H7 (cell line): ENCODE measurements around the gene CBL. TPM values are rescaled to one million over a fixed set of nuclear protein-coding genes. Genes with fewer than 3 reads are reported as not detected.
"Not testable (repeated sequence)": the region's sequence is repeated elsewhere in the genome, so short reads cannot be mapped to it uniquely, and the experiment has no call there.

Source experiments
- DNase-seq: peaks from one replicate; pipeline ENCODE4 v3.0.0; 2012
- H3K27me3 ChIP-seq: 2 replicates; pipeline ENCODE4 v1.6.0; 2011; ENCODE audit warnings: mild to moderate bottlenecking, low read length; ENCODE audit not compliant: control insufficient read depth, insufficient read depth
- H3K36me3 ChIP-seq: replicated peaks from 2 replicates; pipeline ENCODE4 v1.5.1; 2011; ENCODE audit warnings: low read length; ENCODE audit not compliant: control insufficient read depth, insufficient read depth
- H3K4me3 ChIP-seq: 2 replicates; pipeline ENCODE4 v1.5.1; 2011; ENCODE audit warnings: low read depth, mild to moderate bottlenecking, control low read depth, low read length, moderate library complexity; ENCODE audit not compliant: insufficient read depth
- total RNA-seq: library from RNA; depleted of rRNA; stranded (reverse); fragments of >200 nt; shearing (Covaris generic); gene quantifications from 2 replicates; pipeline ENCODE4 v1.2.3, GENCODE V29; 2014

The CBL gene
- total RNA-seq, 1 experiment from 2014 or later, result 16.1 TPM

DNA sequence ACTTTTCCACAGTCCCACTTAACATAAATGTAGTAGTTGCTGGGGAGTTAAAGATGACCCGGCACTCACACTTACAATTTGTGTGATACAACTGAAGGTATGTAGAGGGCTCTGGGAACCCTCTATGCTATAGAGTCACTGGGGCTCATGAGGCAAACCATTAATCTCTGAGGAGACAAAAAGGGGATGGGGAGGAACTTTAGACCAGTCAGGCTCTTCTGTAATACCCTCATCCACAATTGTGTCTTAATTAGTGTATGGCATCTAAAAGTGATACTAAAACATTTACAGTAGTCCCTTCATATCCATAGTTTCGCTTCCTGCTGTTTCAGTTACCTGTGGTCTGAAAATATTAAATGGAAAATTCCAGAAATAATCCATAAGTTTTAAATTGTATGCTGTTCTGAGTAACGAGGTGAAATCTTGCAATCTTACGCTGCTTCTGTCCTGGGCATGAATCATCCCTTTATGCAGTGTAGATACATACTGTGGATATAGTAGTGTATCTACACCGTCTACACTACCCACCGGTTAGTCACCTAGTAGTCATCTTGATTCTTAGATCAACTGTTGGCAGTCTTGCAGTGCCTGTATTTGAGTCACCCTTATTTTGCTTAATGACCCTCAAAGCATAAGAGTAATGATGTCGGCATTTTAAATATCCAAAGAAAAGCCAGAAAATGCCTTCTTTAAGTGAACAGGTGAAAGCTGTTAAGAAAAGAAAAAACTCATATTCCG lies 12.2 kb downstream of the CBL start:
- H3K4me3 ChIP-seq, result no peak overlapping the region
- DNase-seq, result no peak

DNA sequence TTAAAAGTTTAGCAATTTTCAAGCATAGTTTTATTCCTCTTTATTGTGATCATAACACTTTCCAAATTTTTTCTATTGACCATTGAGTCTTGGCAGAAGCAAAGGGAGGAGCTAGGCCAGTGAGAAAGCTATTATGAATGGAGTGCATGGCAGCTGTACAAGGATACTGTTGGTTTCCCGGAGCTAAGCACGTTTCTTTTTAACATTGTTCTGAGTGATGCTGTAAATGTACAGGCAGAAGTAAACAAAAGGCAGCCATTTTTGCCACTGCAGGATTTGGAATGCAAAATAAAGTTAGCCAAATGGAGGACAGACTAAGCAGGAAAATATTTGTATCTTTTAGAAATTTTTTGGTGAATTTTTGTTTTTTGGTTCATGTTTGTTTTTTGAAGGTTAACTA lies 16.2 kb downstream of the CBL start:
- no peaks in the 10 kb centered on the region for H3K27me3 ChIP-seq
- H3K4me3 ChIP-seq, result no peak overlapping the region
- no peaks in the 10 kb centered on the region for H3K36me3 ChIP-seq
- DNase-seq, result no peak

More for the DNA sequence above, 12.2 kb downstream of the CBL start:
- H3K36me3 ChIP-seq, result no peaks in the 10 kb centered on the region
- H3K27me3 ChIP-seq, result no peaks in the 10 kb centered on the region

DNA sequence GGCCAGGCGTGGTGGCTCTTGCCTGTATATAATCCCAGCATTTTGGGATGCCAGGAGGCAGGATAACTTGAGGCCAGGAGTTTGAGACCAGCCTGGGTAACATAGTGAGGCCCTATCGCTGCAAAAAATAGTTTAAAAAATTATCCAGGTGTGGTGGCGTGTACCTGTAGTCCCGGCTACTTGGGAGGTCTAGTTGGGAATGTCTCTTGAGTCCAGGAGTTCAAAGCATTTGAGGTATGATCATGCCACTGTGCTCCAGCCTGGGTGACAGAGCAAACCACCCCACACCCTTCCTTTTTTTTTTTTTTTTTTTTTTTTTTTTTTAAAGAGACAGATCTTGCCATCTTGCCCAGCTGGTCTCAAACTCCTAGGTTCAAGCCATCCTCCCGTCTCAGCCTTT lies 16.8 kb downstream of the CBL start:
- DNase-seq, result no peak
- H3K36me3 ChIP-seq, result no peaks in the 10 kb centered on the region
- no peaks in the 10 kb centered on the region for H3K27me3 ChIP-seq
- H3K4me3 ChIP-seq, result no peak overlapping the region

DNA sequence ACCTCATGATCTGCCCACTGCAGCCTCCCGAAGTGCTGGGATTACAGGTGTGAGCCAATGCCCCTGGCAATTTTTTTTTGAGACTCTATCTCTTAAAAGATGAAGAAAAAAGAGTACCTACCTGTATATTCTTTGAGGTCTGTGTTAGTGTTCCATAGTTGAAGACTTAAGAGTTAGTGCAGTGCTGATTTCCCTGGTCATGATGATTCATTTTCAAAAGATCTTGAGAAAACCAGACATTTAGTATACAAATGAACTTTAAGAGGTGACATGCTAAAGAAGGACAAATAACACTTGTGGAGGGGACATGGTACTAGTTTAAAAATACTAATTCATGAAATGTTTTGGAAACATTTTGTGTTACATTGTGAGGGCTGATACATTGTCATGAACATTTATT lies 17.7 kb downstream of the CBL start:
- Histone ChIP-seq H3K36me3 (no peaks in the 10 kb centered on the region), H3K4me3 (no peak overlapping the region), H3K27me3 (no peaks in the 10 kb centered on the region)
- DNase-seq, result no peak

DNA sequence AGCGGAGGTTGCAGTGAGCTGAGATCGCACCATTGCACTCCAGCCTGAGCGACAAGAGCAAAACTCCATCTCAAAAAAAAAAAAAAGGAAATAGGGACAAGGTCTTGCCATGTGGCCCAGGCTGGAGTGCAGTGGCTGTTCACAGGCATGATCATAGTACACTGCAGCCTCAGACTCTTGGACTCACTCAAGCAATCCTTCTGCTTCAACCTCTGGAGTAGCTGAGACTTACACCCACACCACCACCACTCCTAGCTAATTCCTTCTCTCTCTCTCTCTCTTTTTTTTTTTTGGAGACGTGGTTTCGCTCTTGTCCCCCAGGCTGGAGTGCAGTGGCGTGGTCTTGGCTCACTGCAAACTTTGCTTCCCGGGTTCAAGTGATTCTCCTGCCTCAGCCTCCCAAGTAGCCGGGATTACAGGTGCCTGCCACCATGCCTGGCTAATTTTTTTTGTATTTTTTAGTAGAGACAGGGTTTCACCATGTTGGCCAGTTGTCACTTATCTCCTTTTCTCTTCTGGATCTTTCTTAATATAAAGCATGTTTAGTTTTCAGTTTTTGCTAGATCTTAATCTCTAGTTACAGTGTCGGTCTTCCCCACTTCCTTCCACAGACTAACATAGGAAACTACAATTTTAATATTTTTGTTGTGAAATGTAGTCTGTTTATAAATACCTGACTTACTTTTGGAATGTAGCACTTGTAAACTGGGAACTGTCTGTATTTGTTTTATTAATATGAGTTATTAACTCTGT lies 22.6 kb downstream of the CBL start:
- not testable (repeated sequence) for H3K36me3 ChIP-seq, H3K27me3 ChIP-seq, DNase-seq, H3K4me3 ChIP-seq

DNA sequence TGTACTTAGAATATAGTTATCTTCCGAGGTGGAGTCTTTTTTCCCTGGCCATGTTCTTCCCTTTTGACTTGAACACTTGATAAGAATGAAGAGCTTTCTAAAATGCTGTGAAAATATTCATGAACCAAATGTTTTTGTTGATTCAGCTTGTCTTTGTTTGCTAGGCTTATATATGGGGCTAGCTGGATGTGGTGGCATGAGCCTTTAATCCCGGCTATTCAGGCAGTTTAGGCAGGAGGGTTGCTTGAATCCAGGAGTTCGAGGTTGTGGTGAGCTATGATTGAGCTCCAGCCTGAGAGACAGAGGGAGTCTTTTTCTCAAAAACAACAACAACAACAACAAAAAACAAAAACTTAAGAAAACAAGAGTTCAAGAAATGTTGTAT lies 23.1 kb downstream of the CBL start:
- H3K36me3 ChIP-seq, result peaks cover 3% of the 10 kb centered on the region; the same call in 1 of the 2 replicates
- DNase-seq, result no peak
- H3K4me3 ChIP-seq, result no peak overlapping the region
- no peaks in the 10 kb centered on the region for H3K27me3 ChIP-seq

DNA sequence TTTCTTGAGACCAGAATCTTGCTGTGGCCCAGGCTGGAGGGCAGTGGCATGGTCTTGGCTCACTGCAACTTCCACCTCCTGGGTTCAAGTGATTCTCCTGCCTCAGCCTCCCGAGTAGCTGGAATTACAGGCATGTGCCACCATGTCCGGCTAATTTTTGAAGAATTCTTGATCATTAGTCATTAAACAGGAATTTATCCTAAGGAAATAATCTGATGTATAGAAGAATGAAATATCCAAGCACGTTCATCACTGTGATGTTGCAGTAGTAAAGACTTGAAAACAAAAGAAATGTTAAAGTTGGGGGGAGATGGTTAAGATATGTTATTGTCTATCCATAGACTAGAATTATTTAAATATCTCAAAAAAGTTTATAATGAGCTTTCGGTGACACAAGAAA lies 23.6 kb downstream of the CBL start:
- no peak for DNase-seq
- peaks cover 3% of the 10 kb centered on the region; the same call in 1 of the 2 replicates for H3K36me3 ChIP-seq
- no peak overlapping the region for H3K4me3 ChIP-seq
- no peaks in the 10 kb centered on the region for H3K27me3 ChIP-seq

DNA sequence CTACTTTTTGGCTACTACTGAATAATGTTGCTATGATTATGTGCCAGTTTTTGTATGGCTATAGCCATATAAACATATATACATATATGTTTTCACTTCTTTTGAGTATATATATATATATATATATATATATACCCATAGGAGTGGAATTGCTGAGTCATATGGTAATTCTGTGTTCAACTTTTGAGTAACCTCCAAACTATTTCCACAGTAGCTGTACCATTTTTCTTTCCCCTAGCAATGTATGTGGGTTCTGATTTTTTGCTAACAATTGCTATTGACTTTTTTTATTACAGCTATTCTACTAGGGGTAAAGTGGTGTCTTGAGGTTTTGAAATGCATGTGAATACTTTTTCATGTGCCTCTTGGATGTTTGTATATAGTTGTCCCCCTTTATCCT lies 30.4 kb downstream of the CBL start:
- DNase-seq, result no peak
- Histone ChIP-seq H3K36me3 (peaks cover 3% of the 10 kb centered on the region; the same call in 1 of the 2 replicates), H3K27me3 (no peaks in the 10 kb centered on the region), H3K4me3 (no peak overlapping the region)

DNA sequence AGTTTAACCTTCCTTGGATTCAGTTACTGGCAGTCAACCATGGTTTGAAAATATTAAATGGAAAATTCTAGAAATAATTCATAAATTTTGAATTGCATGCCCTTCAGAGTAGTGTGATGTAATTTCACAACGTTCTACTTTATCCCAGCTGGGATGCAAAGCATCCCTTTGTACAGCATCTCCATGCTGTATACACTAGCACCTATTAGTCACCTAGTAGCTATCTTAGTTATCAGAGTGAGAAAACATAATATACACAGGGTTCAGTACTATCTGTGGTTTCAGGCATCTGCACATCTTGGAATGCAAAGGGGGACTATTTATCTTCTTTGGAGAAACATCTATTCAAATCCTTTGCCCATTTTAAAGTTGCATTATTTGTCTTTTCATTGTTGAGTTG lies 30.8 kb downstream of the CBL start:
- no peaks in the 10 kb centered on the region for H3K27me3 ChIP-seq
- no peak overlapping the region for H3K4me3 ChIP-seq
- peaks cover 3% of the 10 kb centered on the region; the same call in 1 of the 2 replicates for H3K36me3 ChIP-seq
- no peak for DNase-seq

DNA sequence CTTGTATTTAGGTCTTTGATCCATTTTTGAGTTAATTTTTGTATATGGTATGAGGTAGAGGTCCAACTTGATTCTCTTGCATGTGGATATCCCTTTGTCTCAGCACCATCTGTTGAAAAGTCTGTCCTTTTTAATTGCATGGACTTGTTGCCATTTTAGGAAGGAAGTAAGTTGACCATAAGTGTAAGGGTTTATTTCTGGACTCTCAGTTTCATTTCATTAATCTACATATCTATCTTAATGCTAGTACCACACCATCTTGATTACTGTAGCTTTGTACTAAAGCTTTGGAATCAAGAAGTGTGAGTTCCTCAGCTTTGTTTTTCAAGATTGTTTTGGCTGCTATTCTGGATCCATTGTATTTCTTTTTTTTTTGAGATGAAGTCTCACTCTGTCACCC lies 31.4 kb downstream of the CBL start:
- Histone ChIP-seq H3K36me3 (peaks cover 2% of the 10 kb centered on the region; the same call in 1 of the 2 replicates), H3K27me3 (no peaks in the 10 kb centered on the region), H3K4me3 (no peak overlapping the region)
- DNase-seq, result no peak

DNA sequence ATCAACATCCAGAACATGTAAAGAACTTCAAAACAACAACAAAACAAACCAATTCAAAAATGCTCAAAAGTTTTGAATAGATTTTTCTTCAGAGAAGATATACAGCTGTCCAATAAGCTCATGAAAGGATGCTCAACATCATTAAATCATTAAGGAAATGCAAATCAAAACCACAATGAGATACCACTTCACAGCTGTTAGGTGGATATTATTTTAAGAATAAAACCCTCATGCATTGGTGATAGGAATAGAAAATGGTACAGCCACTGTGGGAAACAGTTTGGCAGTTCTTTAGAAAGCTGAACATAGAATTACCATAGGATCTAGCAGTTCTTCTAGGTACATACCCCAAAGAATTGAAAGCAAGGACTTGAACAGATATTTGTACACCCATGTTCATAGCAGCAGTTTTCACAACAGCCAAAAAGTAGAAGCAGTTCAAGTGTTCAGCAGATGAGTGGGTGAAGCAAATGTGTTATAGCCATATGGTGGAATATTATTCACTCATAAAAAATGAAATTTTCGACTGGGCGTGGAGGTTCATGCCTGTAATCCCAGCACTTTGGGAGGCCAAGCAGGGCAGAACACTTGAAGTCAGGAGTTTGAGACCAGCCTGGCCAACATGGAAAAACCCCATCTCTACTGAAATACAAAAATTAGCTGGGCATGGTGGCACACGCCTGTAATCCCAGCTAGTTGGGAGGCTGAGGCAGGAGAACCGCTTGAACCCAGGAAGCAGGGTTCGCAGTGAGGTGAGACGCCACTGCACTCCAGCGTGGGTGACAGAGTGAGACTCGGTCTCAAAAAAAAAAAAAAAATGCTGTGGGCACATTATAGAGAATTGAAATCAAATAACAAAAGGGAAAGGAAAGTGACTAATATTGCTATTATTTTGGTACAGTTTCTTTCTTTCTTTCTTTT lies 42.9 kb downstream of the CBL start:
- Histone ChIP-seq H3K36me3 (no peaks in the 10 kb centered on the region; the same call in 1 of the 2 replicates), H3K4me3 (no peak overlapping the region)
- DNase-seq, result no peak

DNA sequence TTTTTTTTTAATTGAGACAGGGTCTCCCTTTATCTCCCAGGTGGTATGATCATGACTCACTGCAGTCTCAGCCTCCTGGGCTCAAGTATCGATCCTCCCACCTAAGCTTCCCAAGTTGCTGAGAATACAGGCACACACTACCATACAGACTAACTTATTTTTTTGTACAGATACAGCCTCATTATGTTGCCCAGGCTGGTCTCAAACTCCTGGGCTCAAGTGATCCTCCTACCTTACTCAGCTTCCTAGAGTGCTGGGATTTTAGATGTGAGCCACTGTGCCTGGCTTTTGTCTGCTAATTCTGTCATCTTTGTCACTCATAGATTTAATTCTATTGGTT lies 43.5 kb downstream of the CBL start:
- DNase-seq, result no peak
- no peaks in the 10 kb centered on the region for H3K27me3 ChIP-seq
- no peak overlapping the region for H3K4me3 ChIP-seq
- H3K36me3 ChIP-seq, result no peaks in the 10 kb centered on the region; the same call in 1 of the 2 replicates

More for the DNA sequence above, 42.9 kb downstream of the CBL start:
- no peaks in the 10 kb centered on the region for H3K27me3 ChIP-seq

DNA sequence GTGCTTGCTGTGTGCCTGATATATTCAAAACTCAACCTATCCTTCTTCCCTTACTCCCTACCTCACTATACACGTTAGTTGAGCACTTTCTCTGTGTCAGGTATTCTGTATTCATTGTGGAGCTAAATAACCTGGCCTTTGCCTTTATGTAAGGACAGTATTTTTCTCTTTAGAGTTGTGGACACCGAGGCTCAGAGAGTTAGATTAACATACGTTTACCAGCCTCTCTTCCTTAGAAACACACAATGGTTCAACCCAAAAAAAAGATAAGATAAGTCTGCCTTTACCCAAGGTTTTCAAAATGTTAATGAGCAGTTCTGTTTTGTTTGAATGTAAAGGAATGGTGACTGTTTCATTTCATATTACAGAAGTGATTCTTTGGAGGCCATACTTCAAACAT lies 45.0 kb downstream of the CBL start:
- no peak for DNase-seq
- H3K27me3 ChIP-seq, result no peaks in the 10 kb centered on the region
- H3K4me3 ChIP-seq, result no peak overlapping the region
- no peaks in the 10 kb centered on the region; the same call in 1 of the 2 replicates for H3K36me3 ChIP-seq

DNA sequence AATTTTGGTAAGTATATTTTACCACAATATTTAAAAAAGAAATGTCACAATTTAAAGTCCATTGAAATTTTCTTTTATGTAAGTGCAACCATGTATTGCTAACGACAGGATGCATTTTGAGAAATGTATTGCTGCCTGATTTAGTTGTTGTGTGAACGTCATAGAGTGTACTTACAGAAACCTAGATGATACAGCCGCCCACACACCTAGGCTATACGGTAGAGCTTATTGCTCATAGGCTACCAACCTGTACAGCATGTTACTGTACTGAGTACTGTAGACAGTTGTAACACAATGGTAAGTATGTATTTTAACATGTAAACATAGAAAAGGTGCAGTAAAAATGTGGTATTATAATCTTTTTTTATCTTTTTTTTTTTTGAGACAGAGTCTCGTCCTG lies 48.1 kb downstream of the CBL start:
- Histone ChIP-seq H3K4me3 (no peak overlapping the region), H3K36me3 (no peaks in the 10 kb centered on the region; the same call in 1 of the 2 replicates)
- DNase-seq, result no peak

More for the DNA sequence above, 48.1 kb downstream of the CBL start:
- no peaks in the 10 kb centered on the region for H3K27me3 ChIP-seq
